ENCODE data around the gene ANKRD2. TPM values are rescaled to one million over a fixed set of nuclear protein-coding genes. Genes with fewer than 3 reads are reported as not detected.
A peak's percentile ranks its signal among the peaks of the same experiment; 100 is the strongest.
"Not testable (repeated sequence)": the region's sequence is repeated elsewhere in the genome, so short reads cannot be mapped to it uniquely, and the experiment has no call there.

The ANKRD2 gene
- polyA plus RNA-seq, 6 donors from 2014 or later = not detected

- Mint-ChIP-seq H3K9me3 (peaks cover 0 to 15% (median 5%) of the 10 kb centered on the region in 7 donors), H3K36me3 (peaks cover 0 to 4% of the 10 kb centered on the region in 2 donors), H3K27ac (no peak overlapping the region), H3K27me3 (peaks cover 0 to 5% (median 0%) of the 10 kb centered on the region in 3 donors), H3K4me1 (no peaks in the 10 kb centered on the region), H3K4me3 (no peak overlapping the region)
- DNase-seq = no peak
- no peak for ATAC-seq (ENCODE audit: low read depth in 2 of 2)
These were observed 21.3 kb upstream of the ANKRD2 start for GRCh38 chr10:97551271-97551670.

GRCh38 chr10:97553575-97554031 lies 19.0 kb upstream of the ANKRD2 start:
- no peak overlapping the region for H3K27ac Mint-ChIP-seq
- H3K9me3 Mint-ChIP-seq = peaks cover 0 to 15% (median 8%) of the 10 kb centered on the region in 7 donors
- peak; percentile 39 for DNase-seq
- ATAC-seq (ENCODE audit: low read depth in 2 of 2) = peak; percentile 74 to 78
- no peaks in the 10 kb centered on the region for H3K27me3 Mint-ChIP-seq
- no peaks in the 10 kb centered on the region for H3K4me1 Mint-ChIP-seq
- peaks cover 0 to 4% of the 10 kb centered on the region in 2 donors for H3K36me3 Mint-ChIP-seq
- H3K4me3 Mint-ChIP-seq = no peak overlapping the region

GRCh38 chr10:97554336-97554735 lies 18.2 kb upstream of the ANKRD2 start:
- DNase-seq; H3K4me1 Mint-ChIP-seq; H3K27me3 Mint-ChIP-seq; ATAC-seq (ENCODE audit: low read depth in 2 of 2); H3K4me3 Mint-ChIP-seq; H3K27ac Mint-ChIP-seq; H3K36me3 Mint-ChIP-seq: not testable (repeated sequence)
- peaks cover 0 to 15% (median 8%) of the 10 kb centered on the region in 7 donors for H3K9me3 Mint-ChIP-seq

GRCh38 chr10:97555541-97555940 lies 17.0 kb upstream of the ANKRD2 start:
- not testable (repeated sequence) for H3K27ac Mint-ChIP-seq

GRCh38 chr10:97560731-97561381 lies 11.7 kb upstream of the ANKRD2 start:
- not testable (repeated sequence) for H3K27me3 Mint-ChIP-seq; H3K36me3 Mint-ChIP-seq; H3K4me1 Mint-ChIP-seq; DNase-seq; H3K4me3 Mint-ChIP-seq; H3K9me3 Mint-ChIP-seq; ATAC-seq (ENCODE audit: low read depth in 2 of 2); H3K27ac Mint-ChIP-seq

More at GRCh38 chr10:97555541-97555940, 17.0 kb upstream of the ANKRD2 start:
- H3K4me1 Mint-ChIP-seq; H3K4me3 Mint-ChIP-seq; DNase-seq; ATAC-seq (ENCODE audit: low read depth in 2 of 2); H3K36me3 Mint-ChIP-seq; H3K27me3 Mint-ChIP-seq: not testable (repeated sequence)
- H3K9me3 Mint-ChIP-seq = peaks cover 0 to 15% (median 8%) of the 10 kb centered on the region in 7 donors

- H3K9me3 Mint-ChIP-seq; H3K27me3 Mint-ChIP-seq; H3K4me1 Mint-ChIP-seq; DNase-seq; H3K27ac Mint-ChIP-seq; H3K36me3 Mint-ChIP-seq; ATAC-seq (ENCODE audit: low read depth in 2 of 2): not testable (repeated sequence)
- H3K4me3 Mint-ChIP-seq = peak overlapping the region in 1 of 8 donors; percentile 71
These were observed 11.0 kb upstream of the ANKRD2 start for GRCh38 chr10:97561386-97562077.

GRCh38 chr10:97562329-97562728 lies 10.2 kb upstream of the ANKRD2 start:
- H3K27me3 Mint-ChIP-seq; H3K4me1 Mint-ChIP-seq; ATAC-seq (ENCODE audit: low read depth in 2 of 2); DNase-seq; H3K36me3 Mint-ChIP-seq; H3K9me3 Mint-ChIP-seq; H3K4me3 Mint-ChIP-seq; H3K27ac Mint-ChIP-seq: not testable (repeated sequence)

GRCh38 chr10:97563337-97563736 lies 9.2 kb upstream of the ANKRD2 start:
- no peaks in the 10 kb centered on the region for H3K4me1 Mint-ChIP-seq
- H3K27ac Mint-ChIP-seq = no peak overlapping the region
- DNase-seq (no peak), ATAC-seq (ENCODE audit: low read depth in 2 of 2) (no peak)
- H3K9me3 Mint-ChIP-seq = peaks cover 0 to 4% (median 0%) of the 10 kb centered on the region in 7 donors
- no peaks in the 10 kb centered on the region for H3K27me3 Mint-ChIP-seq
- no peaks in the 10 kb centered on the region for H3K36me3 Mint-ChIP-seq
- no peak overlapping the region for H3K4me3 Mint-ChIP-seq

- no peaks in the 10 kb centered on the region for H3K27me3 Mint-ChIP-seq
- H3K4me3 Mint-ChIP-seq = no peak overlapping the region
- no peaks in the 10 kb centered on the region for H3K4me1 Mint-ChIP-seq
- no peaks in the 10 kb centered on the region for H3K36me3 Mint-ChIP-seq
- no peak overlapping the region for H3K27ac Mint-ChIP-seq
- no peak for DNase-seq
- peaks cover 0 to 4% (median 0%) of the 10 kb centered on the region in 7 donors for H3K9me3 Mint-ChIP-seq
- no peak for ATAC-seq (ENCODE audit: low read depth in 2 of 2)
These were observed 7.8 kb upstream of the ANKRD2 start for GRCh38 chr10:97564776-97565175.

- no peak overlapping the region for H3K4me3 Mint-ChIP-seq
- DNase-seq (no peak), ATAC-seq (ENCODE audit: low read depth in 2 of 2) (no peak)
- H3K27ac Mint-ChIP-seq = peak overlapping the region in 1 of 6 donors; percentile 37
- H3K36me3 Mint-ChIP-seq = no peaks in the 10 kb centered on the region
- no peaks in the 10 kb centered on the region for H3K4me1 Mint-ChIP-seq
- H3K9me3 Mint-ChIP-seq = no peaks in the 10 kb centered on the region
- H3K27me3 Mint-ChIP-seq = no peaks in the 10 kb centered on the region
These were observed 6.1 kb upstream of the ANKRD2 start for GRCh38 chr10:97566336-97566996.

GRCh38 chr10:97567891-97568290 lies 4.7 kb upstream of the ANKRD2 start:
- no peak for ATAC-seq (ENCODE audit: low read depth in 2 of 2)
- DNase-seq = no peak
- Mint-ChIP-seq H3K9me3 (no peaks in the 10 kb centered on the region), H3K27me3 (no peaks in the 10 kb centered on the region), H3K36me3 (no peaks in the 10 kb centered on the region), H3K27ac (no peak overlapping the region), H3K4me1 (no peaks in the 10 kb centered on the region), H3K4me3 (no peak overlapping the region)

GRCh38 chr10:97570146-97570788 lies 2.3 kb upstream of the ANKRD2 start:
- Mint-ChIP-seq H3K27ac (no peak overlapping the region), H3K9me3 (no peaks in the 10 kb centered on the region), H3K4me3 (no peak overlapping the region), H3K27me3 (no peaks in the 10 kb centered on the region), H3K36me3 (no peaks in the 10 kb centered on the region), H3K4me1 (no peaks in the 10 kb centered on the region)
- DNase-seq (no peak), ATAC-seq (ENCODE audit: low read depth in 2 of 2) (no peak)

- Mint-ChIP-seq H3K4me3 (no peak overlapping the region), H3K36me3 (no peaks in the 10 kb centered on the region), H3K27me3 (no peaks in the 10 kb centered on the region), H3K27ac (no peak overlapping the region), H3K9me3 (no peaks in the 10 kb centered on the region), H3K4me1 (no peaks in the 10 kb centered on the region)
- DNase-seq = no peak
- no peak for ATAC-seq (ENCODE audit: low read depth in 2 of 2)
These were observed 1.6 kb upstream of the ANKRD2 start for GRCh38 chr10:97570789-97571471.
